Neural cell (in vitro differentiated cells): ENCODE results near the gene SRSF1. TPM values are rescaled to one million over a fixed set of nuclear protein-coding genes. Genes with fewer than 3 reads are reported as not detected.
A peak's percentile ranks its signal among the peaks of the same experiment; 100 is the strongest.

ENCODE experiments used
- H2AFZ ChIP-seq: fragments of 200-600, 300-800 bp; sonication (generic), shearing (Covaris generic); 2 replicates; pipeline ENCODE4 v1.6.0; 2014; ENCODE audit warnings: low read depth, mild to moderate bottlenecking, antibody characterized with exemption, low read length, moderate library complexity
- H3F3A ChIP-seq: fragments of 200-600 bp; shearing (Covaris generic); 2 replicates; pipeline ENCODE4 v1.6.1; 2016; ENCODE audit warnings: mild to moderate bottlenecking, moderate library complexity, mixed read lengths, antibody characterized with exemption, low read length; ENCODE audit not compliant: insufficient read depth, poor library complexity, severe bottlenecking
- H3K27ac ChIP-seq: fragments of 200-600, 300-800 bp; sonication (generic), shearing (Covaris generic); 2 replicates; pipeline ENCODE4 v1.5.1; 2014; ENCODE audit warnings: mild to moderate bottlenecking, low read length, moderate library complexity
- H3K27me3 ChIP-seq: fragments of 300-800, 200-600 bp; sonication (generic), shearing (Covaris generic); 2 replicates; pipeline ENCODE4 v1.6.0; 2014; ENCODE audit warnings: mild to moderate bottlenecking, low read depth, low read length, moderate library complexity; ENCODE audit not compliant: insufficient read depth
- H3K36me3 ChIP-seq: fragments of 300-800, 200-600 bp; sonication (generic), shearing (Covaris generic); 2 replicates; pipeline ENCODE4 v1.5.1; 2014; ENCODE audit warnings: mild to moderate bottlenecking, antibody characterized with exemption, low read length, moderate library complexity; ENCODE audit not compliant: insufficient read depth
- H3K4me2 ChIP-seq: fragments of 300-800, 200-600 bp; sonication (generic), shearing (Covaris generic); 2 replicates; pipeline ENCODE4 v1.6.0; 2014; ENCODE audit warnings: mild to moderate bottlenecking, low read length
- H3K4me3 ChIP-seq: fragments of 300-800, 200-600 bp; sonication (generic), shearing (Covaris generic); 2 replicates; pipeline ENCODE4 v1.5.1; 2014; ENCODE audit warnings: mild to moderate bottlenecking, low read length, moderate library complexity
- H3K79me2 ChIP-seq: fragments of 200-600 bp; shearing (Covaris generic); replicated peaks from 2 replicates; pipeline ENCODE4 v1.6.0; 2014; ENCODE audit warnings: mild to moderate bottlenecking, low read length, moderate library complexity; ENCODE audit not compliant: insufficient read depth
- H3K9ac ChIP-seq: fragments of 300-800, 200-600 bp; sonication (generic), shearing (Covaris generic); 2 replicates; pipeline ENCODE4 v1.6.1; 2016; ENCODE audit warnings: mild to moderate bottlenecking, low read length, mixed read lengths
- H3K9me2 ChIP-seq: fragments of 200-600 bp; shearing (Covaris generic); 2 replicates; pipeline ENCODE4 v1.6.1; 2016; ENCODE audit warnings: mild to moderate bottlenecking, low read length, mixed read lengths; ENCODE audit not compliant: insufficient read depth
- H3K9me3 ChIP-seq: fragments of 200-600, 300-800 bp; sonication (generic), shearing (Covaris generic); 2 replicates; pipeline ENCODE4 v1.6.1; 2016; ENCODE audit warnings: mild to moderate bottlenecking, mixed run types, low read length, moderate library complexity, mixed read lengths
- H4K20me1 ChIP-seq: fragments of 200-600 bp; shearing (Covaris generic); 2 replicates; pipeline ENCODE4 v1.6.1; 2016; ENCODE audit warnings: mild to moderate bottlenecking, mixed run types; ENCODE audit not compliant: insufficient read depth
- EP300 ChIP-seq: fragments of 450-650 bp; conservative IDR thresholded peaks from 2 replicates; pipeline ENCODE4 v1.6.1; 2014; ENCODE audit warnings: antibody characterized with exemption, mild to moderate bottlenecking, moderate library complexity; ENCODE audit not compliant: poor library complexity, severe bottlenecking
- EZH2 ChIP-seq: fragments of 200-600, 300-800 bp; shearing (Covaris generic), sonication (generic); IDR thresholded peaks from 2 replicates; pipeline ENCODE4 v1.6.1; 2014; ENCODE audit warnings: antibody characterized with exemption, low read length, borderline replicate concordance, mild to moderate bottlenecking; ENCODE audit not compliant: insufficient read depth, poor library complexity, severe bottlenecking
- MXI1 ChIP-seq: fragments of 450-650 bp; conservative IDR thresholded peaks from 2 replicates; pipeline ENCODE4 v1.6.1; 2014; ENCODE audit warnings: antibody characterized with exemption, mild to moderate bottlenecking; ENCODE audit not compliant: poor library complexity, severe bottlenecking
- POLR2AphosphoS5 ChIP-seq: IDR thresholded peaks from 2 replicates; pipeline ENCODE4 v1.6.1; 2012
- RAD21 ChIP-seq: fragments of 450-650 bp; conservative IDR thresholded peaks from 2 replicates; pipeline ENCODE4 v1.6.1; 2014; ENCODE audit warnings: antibody characterized with exemption, mild to moderate bottlenecking, moderate library complexity
- SMC3 ChIP-seq: fragments of 450-650 bp; conservative IDR thresholded peaks from 2 replicates; pipeline ENCODE4 v1.6.1; 2014; ENCODE audit warnings: antibody characterized with exemption, mild to moderate bottlenecking, moderate library complexity; ENCODE audit not compliant: poor library complexity
- TAF1 ChIP-seq: IDR thresholded peaks from 2 replicates; pipeline ENCODE4 v1.6.1; 2012; ENCODE audit warnings: low read depth
- polyA plus RNA-seq: library from polyadenylated mRNA; depleted of rRNA; stranded (reverse); fragments of >200 nt; gene quantifications from 2 replicates; pipeline ENCODE4 v1.2.3, GENCODE V29; 2014
- TF ChIP-seq, protein P1 (sequence below): fragments of 450-650 bp; IDR thresholded peaks from 2 replicates; pipeline ENCODE4 v1.5.1; 2014; ENCODE audit warnings: antibody characterized with exemption, mild to moderate bottlenecking, moderate library complexity; ENCODE audit not compliant: poor library complexity, severe bottlenecking
- TF ChIP-seq, protein P2 (sequence below): IDR thresholded peaks from 2 replicates; pipeline ENCODE4 v1.6.1; 2012; ENCODE audit warnings: borderline replicate concordance

Gene SRSF1
- polyA plus RNA-seq, 1 donor from 2014 or later: 380 TPM

DNA sequence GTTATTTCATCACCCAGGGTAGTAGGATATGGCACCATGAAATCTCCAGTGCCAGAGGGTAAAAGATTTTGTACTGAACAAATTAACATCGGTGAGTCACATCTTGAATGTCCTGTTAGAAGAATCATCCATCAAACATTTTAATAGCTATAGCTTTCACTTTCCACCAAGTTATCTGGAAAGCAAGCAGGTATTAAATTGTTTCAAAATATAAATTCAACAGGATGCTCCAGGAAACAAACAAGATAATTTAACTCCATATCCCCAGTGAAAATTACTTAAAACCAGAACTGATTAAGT lies 21.4 kb downstream of the SRSF1 start:
- Histone ChIP-seq H3K9me3 (no peaks in the 10 kb centered on the region), H3K27ac (no peak overlapping the region), H4K20me1 (peaks cover 21% of the 10 kb centered on the region), H3K9me2 (no peaks in the 10 kb centered on the region), H3F3A (peaks cover 5% of the 10 kb centered on the region), H3K79me2 (peaks cover 68% of the 10 kb centered on the region), H2AFZ (no peak overlapping the region), H3K27me3 (no peaks in the 10 kb centered on the region), H3K9ac (peak overlapping the region; percentile 13), H3K36me3 (no peaks in the 10 kb centered on the region), H3K4me2 (peak overlapping the region; percentile 83), H3K4me3 (peak overlapping the region; percentile 91)
- TF ChIP-seq RAD21 (no peak), EZH2 (no peak), SMC3 (no peak), POLR2AphosphoS5 (no peak), TAF1 (no peak), EP300 (no peak), MXI1 (no peak)
- TF ChIP-seq, protein P1, sequence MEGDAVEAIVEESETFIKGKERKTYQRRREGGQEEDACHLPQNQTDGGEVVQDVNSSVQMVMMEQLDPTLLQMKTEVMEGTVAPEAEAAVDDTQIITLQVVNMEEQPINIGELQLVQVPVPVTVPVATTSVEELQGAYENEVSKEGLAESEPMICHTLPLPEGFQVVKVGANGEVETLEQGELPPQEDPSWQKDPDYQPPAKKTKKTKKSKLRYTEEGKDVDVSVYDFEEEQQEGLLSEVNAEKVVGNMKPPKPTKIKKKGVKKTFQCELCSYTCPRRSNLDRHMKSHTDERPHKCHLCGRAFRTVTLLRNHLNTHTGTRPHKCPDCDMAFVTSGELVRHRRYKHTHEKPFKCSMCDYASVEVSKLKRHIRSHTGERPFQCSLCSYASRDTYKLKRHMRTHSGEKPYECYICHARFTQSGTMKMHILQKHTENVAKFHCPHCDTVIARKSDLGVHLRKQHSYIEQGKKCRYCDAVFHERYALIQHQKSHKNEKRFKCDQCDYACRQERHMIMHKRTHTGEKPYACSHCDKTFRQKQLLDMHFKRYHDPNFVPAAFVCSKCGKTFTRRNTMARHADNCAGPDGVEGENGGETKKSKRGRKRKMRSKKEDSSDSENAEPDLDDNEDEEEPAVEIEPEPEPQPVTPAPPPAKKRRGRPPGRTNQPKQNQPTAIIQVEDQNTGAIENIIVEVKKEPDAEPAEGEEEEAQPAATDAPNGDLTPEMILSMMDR: no peak
- TF ChIP-seq, protein P2, sequence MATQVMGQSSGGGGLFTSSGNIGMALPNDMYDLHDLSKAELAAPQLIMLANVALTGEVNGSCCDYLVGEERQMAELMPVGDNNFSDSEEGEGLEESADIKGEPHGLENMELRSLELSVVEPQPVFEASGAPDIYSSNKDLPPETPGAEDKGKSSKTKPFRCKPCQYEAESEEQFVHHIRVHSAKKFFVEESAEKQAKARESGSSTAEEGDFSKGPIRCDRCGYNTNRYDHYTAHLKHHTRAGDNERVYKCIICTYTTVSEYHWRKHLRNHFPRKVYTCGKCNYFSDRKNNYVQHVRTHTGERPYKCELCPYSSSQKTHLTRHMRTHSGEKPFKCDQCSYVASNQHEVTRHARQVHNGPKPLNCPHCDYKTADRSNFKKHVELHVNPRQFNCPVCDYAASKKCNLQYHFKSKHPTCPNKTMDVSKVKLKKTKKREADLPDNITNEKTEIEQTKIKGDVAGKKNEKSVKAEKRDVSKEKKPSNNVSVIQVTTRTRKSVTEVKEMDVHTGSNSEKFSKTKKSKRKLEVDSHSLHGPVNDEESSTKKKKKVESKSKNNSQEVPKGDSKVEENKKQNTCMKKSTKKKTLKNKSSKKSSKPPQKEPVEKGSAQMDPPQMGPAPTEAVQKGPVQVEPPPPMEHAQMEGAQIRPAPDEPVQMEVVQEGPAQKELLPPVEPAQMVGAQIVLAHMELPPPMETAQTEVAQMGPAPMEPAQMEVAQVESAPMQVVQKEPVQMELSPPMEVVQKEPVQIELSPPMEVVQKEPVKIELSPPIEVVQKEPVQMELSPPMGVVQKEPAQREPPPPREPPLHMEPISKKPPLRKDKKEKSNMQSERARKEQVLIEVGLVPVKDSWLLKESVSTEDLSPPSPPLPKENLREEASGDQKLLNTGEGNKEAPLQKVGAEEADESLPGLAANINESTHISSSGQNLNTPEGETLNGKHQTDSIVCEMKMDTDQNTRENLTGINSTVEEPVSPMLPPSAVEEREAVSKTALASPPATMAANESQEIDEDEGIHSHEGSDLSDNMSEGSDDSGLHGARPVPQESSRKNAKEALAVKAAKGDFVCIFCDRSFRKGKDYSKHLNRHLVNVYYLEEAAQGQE: no peak

DNA sequence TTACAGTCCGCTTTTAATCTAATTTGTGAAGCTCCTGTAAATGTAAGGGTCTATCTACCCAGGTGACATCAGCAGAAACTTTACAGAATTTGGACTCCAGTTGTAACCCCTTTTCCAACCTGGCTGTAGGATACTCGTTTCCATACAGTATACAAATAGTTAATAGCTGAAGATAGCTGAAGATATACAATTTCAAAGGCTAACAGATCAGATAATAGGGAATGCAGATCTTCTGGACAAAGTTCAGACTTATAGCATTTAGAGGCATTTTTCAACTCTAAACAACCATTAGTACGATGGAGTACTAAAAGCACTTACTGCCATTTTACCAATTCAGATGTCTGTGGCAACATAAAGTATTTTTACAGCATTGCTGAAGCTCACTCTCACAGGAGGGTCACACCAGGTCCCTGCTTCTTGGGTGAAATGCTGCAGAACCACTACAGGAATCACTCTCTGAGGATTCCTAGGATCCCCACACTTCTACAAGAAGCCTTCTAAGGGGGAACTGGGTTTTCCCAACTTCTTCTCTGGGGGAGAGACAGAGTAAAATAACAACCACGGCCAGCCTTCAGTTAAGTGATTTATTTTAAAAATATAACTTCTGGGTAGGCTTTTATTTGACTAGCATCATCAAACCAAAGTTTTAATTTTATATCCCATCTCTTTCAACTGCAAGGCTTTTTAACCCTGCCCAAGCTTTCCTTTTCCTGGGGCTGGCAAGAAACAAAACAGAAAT lies 21.9 kb downstream of the SRSF1 start:
- Histone ChIP-seq H3K79me2 (peaks cover 73% of the 10 kb centered on the region), H3K9ac (peak overlapping the region; percentile 13), H3F3A (peaks cover 5% of the 10 kb centered on the region), H3K9me2 (no peaks in the 10 kb centered on the region), H3K4me2 (peak overlapping the region; percentile 83), H3K4me3 (peak overlapping the region; percentile 91), H3K36me3 (no peaks in the 10 kb centered on the region), H3K9me3 (no peaks in the 10 kb centered on the region), H2AFZ (no peak overlapping the region), H3K27me3 (no peaks in the 10 kb centered on the region), H3K27ac (no peak overlapping the region), H4K20me1 (peaks cover 21% of the 10 kb centered on the region)
- TF ChIP-seq POLR2AphosphoS5 (no peak), TAF1 (no peak), MXI1 (no peak), RAD21 (peak; percentile 23), EZH2 (no peak), SMC3 (peak; percentile 22), EP300 (no peak)
- TF ChIP-seq, protein P1: no peak
- TF ChIP-seq, protein P2: no peak
